GM21367 (cell line): ENCODE measurements around the gene DCBLD1.
"Not testable (repeated sequence)": the region's sequence is repeated elsewhere in the genome, so short reads cannot be mapped to it uniquely, and the experiment has no call there.

ENCODE experiments used
- ATAC-seq: cut with Tn5 transposase; IDR thresholded peaks from one replicate; pipeline ENCODE4 v1.9.1; 2021; ENCODE audit not compliant: unreplicated experiment

DCBLD1 gene

GRCh38 chr6:117497237-117497636 lies 14.8 kb downstream of the DCBLD1 start:
- ATAC-seq = no peak

- no peak for ATAC-seq
Measured at GRCh38 chr6:117498159-117498558, 15.7 kb downstream of the DCBLD1 start.

GRCh38 chr6:117501722-117502121 lies 19.2 kb downstream of the DCBLD1 start:
- no peak for ATAC-seq

- no peak for ATAC-seq
Measured at GRCh38 chr6:117502580-117502979, 20.1 kb downstream of the DCBLD1 start.

GRCh38 chr6:117503211-117503610 lies 20.7 kb downstream of the DCBLD1 start:
- no peak for ATAC-seq

- no peak for ATAC-seq
Measured at GRCh38 chr6:117504478-117505144, 22.1 kb downstream of the DCBLD1 start.

- ATAC-seq = no peak
Measured at GRCh38 chr6:117505311-117505710, 22.8 kb downstream of the DCBLD1 start.

- no peak for ATAC-seq
Measured at GRCh38 chr6:117506180-117506835, 23.8 kb downstream of the DCBLD1 start.

- no peak for ATAC-seq
Measured at GRCh38 chr6:117506907-117507306, 24.4 kb downstream of the DCBLD1 start.

GRCh38 chr6:117508450-117508971 lies 26.0 kb downstream of the DCBLD1 start:
- ATAC-seq = no peak

GRCh38 chr6:117509021-117509420 lies 26.5 kb downstream of the DCBLD1 start:
- ATAC-seq = no peak

GRCh38 chr6:117512056-117512828 lies 29.8 kb downstream of the DCBLD1 start:
- ATAC-seq = no peak

- ATAC-seq = no peak
Measured at GRCh38 chr6:117512987-117513573, 30.6 kb downstream of the DCBLD1 start.

- ATAC-seq = no peak
Measured at GRCh38 chr6:117513778-117514365, 31.4 kb downstream of the DCBLD1 start.

- ATAC-seq = no peak
Measured at GRCh38 chr6:117514655-117515054, 32.2 kb downstream of the DCBLD1 start.

GRCh38 chr6:117515326-117515725 lies 32.9 kb downstream of the DCBLD1 start:
- no peak for ATAC-seq

GRCh38 chr6:117517995-117518394 lies 35.5 kb downstream of the DCBLD1 start:
- not testable (repeated sequence) for ATAC-seq

GRCh38 chr6:117518870-117519269 lies 36.4 kb downstream of the DCBLD1 start:
- no peak for ATAC-seq

- no peak for ATAC-seq
Measured at GRCh38 chr6:117520603-117521395, 38.3 kb downstream of the DCBLD1 start.
